DOHH2 (cell line): Measurements from ENCODE around the gene ZNF536.

Experiments used
- H3F3A ChIP-seq: fragments of 200-600 bp; sonication (generic), shearing (Covaris generic); 2 replicates; pipeline ENCODE4 v1.6.0; 2016; ENCODE audit warnings: antibody characterized with exemption, mild to moderate bottlenecking; ENCODE audit not compliant: control insufficient read depth, insufficient read depth
- H3K27ac ChIP-seq: fragments of 200-600 bp; sonication (generic); 2 replicates; pipeline ENCODE4 v1.5.1; 2014; ENCODE audit warnings: low read depth, mild to moderate bottlenecking, low read length, moderate library complexity
- H3K27me3 ChIP-seq: fragments of 200-600 bp; sonication (generic); 2 replicates; pipeline ENCODE4 v1.6.1; 2014; ENCODE audit warnings: mild to moderate bottlenecking, low read length, mixed read lengths; ENCODE audit not compliant: control insufficient read depth
- H3K36me3 ChIP-seq: fragments of 200-600 bp; sonication (generic); 2 replicates; pipeline ENCODE4 v1.6.1; 2014; ENCODE audit warnings: mild to moderate bottlenecking, low read length, moderate library complexity, mixed read lengths; ENCODE audit not compliant: control insufficient read depth
- H3K4me1 ChIP-seq: fragments of 200-600 bp; sonication (generic); 2 replicates; pipeline ENCODE4 v1.6.1; 2014; ENCODE audit warnings: mild to moderate bottlenecking, low read length, mixed read lengths; ENCODE audit not compliant: control insufficient read depth
- H3K4me2 ChIP-seq: fragments of 200-600 bp; sonication (generic); 2 replicates; pipeline ENCODE4 v1.6.0; 2014; ENCODE audit warnings: mild to moderate bottlenecking, low read length, moderate library complexity
- H3K4me3 ChIP-seq: fragments of 200-600 bp; sonication (generic); 2 replicates; pipeline ENCODE4 v1.5.1; 2014; ENCODE audit warnings: mild to moderate bottlenecking, low read length, mixed read lengths
- H3K79me2 ChIP-seq: fragments of 200-600 bp; sonication (generic); 2 replicates; pipeline ENCODE4 v1.6.1; 2014; ENCODE audit warnings: mild to moderate bottlenecking, low read length, mixed read lengths; ENCODE audit not compliant: control insufficient read depth
- H3K9me2 ChIP-seq: fragments of 200-600 bp; sonication (generic); replicated peaks from 2 replicates; pipeline ENCODE4 v1.6.1; 2014; ENCODE audit warnings: mild to moderate bottlenecking, low read length, mixed read lengths; ENCODE audit not compliant: control insufficient read depth
- H3K9me3 ChIP-seq: fragments of 200-600 bp; sonication (generic); 2 replicates; pipeline ENCODE4 v1.6.1; 2014; ENCODE audit warnings: antibody characterized with exemption, low read length, mixed read lengths; ENCODE audit not compliant: control insufficient read depth, insufficient read depth
- H4K20me1 ChIP-seq: fragments of 200-600 bp; sonication (generic); 2 replicates; pipeline ENCODE4 v1.6.0; 2014; ENCODE audit warnings: low read depth, mild to moderate bottlenecking, antibody characterized with exemption, low read length, moderate library complexity; ENCODE audit not compliant: control insufficient read depth, insufficient read depth
- CTCF ChIP-seq: fragments of 200-600 bp; sonication (generic); IDR thresholded peaks from one replicate; pipeline ENCODE4 v1.5.1; 2014; ENCODE audit warnings: antibody characterized with exemption, mild to moderate bottlenecking, low read depth, low read length; ENCODE audit not compliant: poor library complexity, severe bottlenecking
- EZH2phosphoT487 ChIP-seq: fragments of 200-600 bp; sonication (generic); IDR thresholded peaks from 2 replicates; pipeline ENCODE4 v1.6.1; 2017; ENCODE audit warnings: borderline replicate concordance, mild to moderate bottlenecking, antibody characterized with exemption, low read length, moderate library complexity, mixed read lengths

ZNF536 gene

DNA sequence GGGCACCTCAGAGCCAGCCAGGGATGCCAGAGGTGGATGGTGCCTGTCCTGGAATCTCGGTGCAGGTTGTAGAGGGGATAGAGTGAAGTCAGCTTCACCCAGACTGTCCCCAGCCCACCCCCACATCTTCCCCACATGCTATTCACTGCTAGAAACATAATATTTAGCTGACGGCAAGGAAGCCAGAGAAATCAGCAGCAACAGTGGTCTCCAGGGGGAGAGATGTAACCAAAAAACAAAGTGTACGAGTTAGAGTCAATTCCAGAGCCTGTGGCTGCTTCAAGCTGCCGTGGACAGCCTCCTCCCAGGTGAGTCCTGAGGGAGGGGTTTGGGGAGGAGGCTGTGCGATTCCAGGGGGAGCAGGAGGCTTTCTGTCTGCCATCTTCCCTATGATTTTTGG is 97.6 kb downstream of the ZNF536 start:
- TF ChIP-seq CTCF = no peak
- no peak for TF ChIP-seq EZH2phosphoT487
- Histone ChIP-seq H3K27me3 (no peaks in the 10 kb centered on the region), H3K4me3 (no peak overlapping the region), H3K79me2 (no peaks in the 10 kb centered on the region), H3F3A (no peaks in the 10 kb centered on the region), H3K36me3 (no peaks in the 10 kb centered on the region), H3K4me2 (no peak overlapping the region), H3K9me2 (no peaks in the 10 kb centered on the region), H3K9me3 (no peaks in the 10 kb centered on the region), H3K4me1 (no peaks in the 10 kb centered on the region), H4K20me1 (no peaks in the 10 kb centered on the region), H3K27ac (no peak overlapping the region)

DNA sequence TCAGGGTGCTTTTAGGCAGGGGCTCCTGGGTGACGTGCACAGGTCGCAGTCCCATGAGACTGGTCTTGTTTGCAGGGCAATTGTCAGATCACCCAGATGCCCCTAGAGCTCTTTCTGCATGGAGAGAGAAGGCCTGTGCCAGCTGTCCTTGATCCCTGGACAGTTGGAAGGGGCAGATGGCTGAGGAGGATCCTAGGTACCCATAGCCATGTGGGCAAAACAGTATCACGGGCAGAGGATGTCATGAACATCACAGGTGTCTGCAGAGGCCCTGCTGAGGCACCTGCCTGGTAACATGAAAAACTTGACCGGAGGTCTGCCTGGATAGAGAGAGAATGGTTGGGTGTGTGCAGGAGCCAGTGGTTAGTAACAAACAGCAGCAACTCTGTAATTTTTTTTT is 99.3 kb downstream of the ZNF536 start:
- Histone ChIP-seq H3K27ac (no peak overlapping the region), H3K79me2 (no peaks in the 10 kb centered on the region), H3K27me3 (no peaks in the 10 kb centered on the region), H3K36me3 (no peaks in the 10 kb centered on the region), H3F3A (no peaks in the 10 kb centered on the region), H3K4me1 (no peaks in the 10 kb centered on the region), H3K9me3 (no peaks in the 10 kb centered on the region), H4K20me1 (no peaks in the 10 kb centered on the region), H3K9me2 (no peaks in the 10 kb centered on the region), H3K4me3 (no peak overlapping the region), H3K4me2 (no peak overlapping the region)
- no peak for TF ChIP-seq EZH2phosphoT487
- no peak for TF ChIP-seq CTCF

GRCh38 chr19:30473334-30473867 is 101.2 kb downstream of the ZNF536 start:
- no peaks in the 10 kb centered on the region for H3F3A ChIP-seq
- H3K36me3 ChIP-seq = no peaks in the 10 kb centered on the region

More at GRCh38 chr19:30473334-30473867, 101.2 kb downstream of the ZNF536 start:
- TF ChIP-seq EZH2phosphoT487 (no peak), CTCF (no peak)
- Histone ChIP-seq H3K27me3 (no peaks in the 10 kb centered on the region), H3K79me2 (no peaks in the 10 kb centered on the region), H3K27ac (no peak overlapping the region), H4K20me1 (no peaks in the 10 kb centered on the region), H3K4me1 (no peaks in the 10 kb centered on the region), H3K4me2 (no peak overlapping the region), H3K9me2 (no peaks in the 10 kb centered on the region), H3K9me3 (no peaks in the 10 kb centered on the region), H3K4me3 (no peak overlapping the region)
